SK-N-MC (cell line): ENCODE results near the gene AGPAT3.

Experiments
- DNase-seq: peaks from one replicate; pipeline ENCODE4 v3.0.0-alpha.2; 2011; ENCODE audit warnings: low read depth, low spot score
- H3K27ac ChIP-seq: fragments of 200-600 bp; sonication (generic); 2 replicates; pipeline ENCODE4 v1.5.1; 2016; ENCODE audit warnings: mixed run types
- H3K36me3 ChIP-seq: fragments of 200-600 bp; sonication (generic); 2 replicates; pipeline ENCODE4 v1.6.1; 2017; ENCODE audit warnings: antibody characterized with exemption, low read length, mixed read lengths; ENCODE audit not compliant: insufficient read depth
- H3K4me3 ChIP-seq: fragments of 200-600 bp; sonication (generic); 2 replicates; pipeline ENCODE4 v1.5.1; 2016
- H3K9ac ChIP-seq: fragments of 200-600 bp; sonication (generic); 2 replicates; pipeline ENCODE4 v1.8.0; 2017; ENCODE audit warnings: mixed run types, mixed read lengths; ENCODE audit not compliant: insufficient read length
- H3K9me3 ChIP-seq: fragments of 200-600 bp; sonication (generic); 2 replicates; pipeline ENCODE4 v1.6.1; 2017; ENCODE audit warnings: low read depth, mild to moderate bottlenecking, antibody characterized with exemption, low read length, moderate library complexity, mixed read lengths
- EZH2 ChIP-seq: fragments of 200-600 bp; sonication (generic); IDR thresholded peaks from one replicate; pipeline ENCODE4 v1.6.1; 2017; ENCODE audit warnings: antibody characterized with exemption
- FOXP2 ChIP-seq: optimal IDR thresholded peaks from 2 replicates; pipeline ENCODE3; 2011; ENCODE audit warnings: mild to moderate bottlenecking, moderate library complexity; ENCODE audit not compliant: insufficient read depth; ENCODE audit errors: extremely low read length, control extremely low read depth
- POLR2AphosphoS5 ChIP-seq: IDR thresholded peaks from 2 replicates; pipeline ENCODE4 v1.6.1; 2012; ENCODE audit warnings: mild to moderate bottlenecking, low read depth, low read length, borderline replicate concordance

AGPAT3 gene

DNA sequence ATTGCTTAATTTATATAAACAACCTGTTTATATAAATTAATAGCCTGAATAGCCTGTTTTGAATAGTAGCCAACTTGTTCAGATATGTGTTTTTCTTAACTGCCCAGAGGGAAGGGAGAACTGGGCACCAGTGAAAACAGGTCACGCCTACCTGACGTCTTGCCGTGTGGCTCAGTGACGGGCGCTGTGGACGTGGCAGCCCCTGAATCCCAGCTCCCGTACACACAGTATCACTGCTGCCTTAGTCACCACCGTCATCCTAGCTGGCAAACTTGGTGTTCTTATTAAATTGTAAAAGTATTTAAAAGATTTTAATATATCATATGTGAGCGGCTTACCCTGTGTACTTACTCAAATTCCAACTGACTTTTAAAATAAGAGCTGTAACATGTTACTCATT is 111.6 kb downstream of the AGPAT3 start:
- Histone ChIP-seq H3K4me3 (no peak overlapping the region), H3K36me3 (peaks cover 13% of the 10 kb centered on the region; the same call in 1 of the 2 replicates), H3K27ac (no peak overlapping the region), H3K9ac (no peak overlapping the region), H3K9me3 (no peaks in the 10 kb centered on the region)
- TF ChIP-seq EZH2 = no peak
- no peak for DNase-seq

DNA sequence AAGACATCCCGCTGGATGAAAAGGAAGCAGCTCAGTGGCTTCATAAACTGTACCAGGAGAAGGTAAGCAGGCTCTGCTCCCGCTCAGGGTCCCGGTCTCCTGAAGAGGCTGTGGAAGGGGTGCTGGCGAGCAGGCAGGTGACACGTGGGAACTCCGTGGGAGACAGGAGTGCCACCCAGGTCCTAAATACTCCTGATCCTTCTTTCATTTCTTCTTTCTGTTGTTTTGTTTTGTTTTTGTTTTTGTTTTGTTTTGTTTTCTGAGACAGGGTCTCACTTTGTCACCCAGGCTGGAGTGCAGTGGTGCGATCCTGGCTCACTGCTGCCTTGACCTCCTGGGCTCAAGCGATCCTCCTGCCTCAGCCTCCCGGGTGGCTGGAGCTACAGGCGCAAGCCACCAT is 113.0 kb downstream of the AGPAT3 start:
- Histone ChIP-seq H3K36me3 (peaks cover 12% of the 10 kb centered on the region; the same call in 1 of the 2 replicates), H3K9me3 (no peaks in the 10 kb centered on the region)
- no peak for TF ChIP-seq EZH2
- no peak for TF ChIP-seq POLR2AphosphoS5
- no peak for TF ChIP-seq FOXP2

DNA sequence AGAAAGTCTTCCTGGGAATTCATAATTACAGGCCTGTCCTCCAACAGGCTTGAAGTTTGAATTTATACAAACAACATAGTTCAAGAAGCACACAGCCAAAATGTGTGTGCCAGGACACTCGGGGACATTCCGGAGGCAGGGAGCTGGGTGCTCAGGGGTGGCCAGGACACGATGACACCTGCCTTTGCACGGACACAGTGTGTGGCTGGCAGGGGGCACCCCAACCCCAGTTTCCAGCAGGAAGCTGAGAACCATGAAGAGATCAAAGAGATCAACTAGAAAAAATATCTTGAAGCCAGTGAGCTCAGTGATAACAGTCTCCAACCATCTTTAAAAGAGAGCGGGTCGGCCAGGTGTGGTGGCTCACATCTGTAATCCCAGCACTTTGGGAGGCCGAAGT is 114.6 kb downstream of the AGPAT3 start:
- no peak for TF ChIP-seq POLR2AphosphoS5
- no peak for TF ChIP-seq FOXP2
- TF ChIP-seq EZH2 = no peak
- Histone ChIP-seq H3K4me3 (no peak overlapping the region), H3K9ac (no peak overlapping the region), H3K36me3 (peaks cover 12% of the 10 kb centered on the region; the same call in 1 of the 2 replicates), H3K27ac (no peak overlapping the region), H3K9me3 (no peaks in the 10 kb centered on the region)
- no peak for DNase-seq

More for the DNA sequence above, 113.0 kb downstream of the AGPAT3 start:
- Histone ChIP-seq H3K27ac (no peak overlapping the region), H3K4me3 (no peak overlapping the region), H3K9ac (no peak overlapping the region)
- DNase-seq = no peak

DNA sequence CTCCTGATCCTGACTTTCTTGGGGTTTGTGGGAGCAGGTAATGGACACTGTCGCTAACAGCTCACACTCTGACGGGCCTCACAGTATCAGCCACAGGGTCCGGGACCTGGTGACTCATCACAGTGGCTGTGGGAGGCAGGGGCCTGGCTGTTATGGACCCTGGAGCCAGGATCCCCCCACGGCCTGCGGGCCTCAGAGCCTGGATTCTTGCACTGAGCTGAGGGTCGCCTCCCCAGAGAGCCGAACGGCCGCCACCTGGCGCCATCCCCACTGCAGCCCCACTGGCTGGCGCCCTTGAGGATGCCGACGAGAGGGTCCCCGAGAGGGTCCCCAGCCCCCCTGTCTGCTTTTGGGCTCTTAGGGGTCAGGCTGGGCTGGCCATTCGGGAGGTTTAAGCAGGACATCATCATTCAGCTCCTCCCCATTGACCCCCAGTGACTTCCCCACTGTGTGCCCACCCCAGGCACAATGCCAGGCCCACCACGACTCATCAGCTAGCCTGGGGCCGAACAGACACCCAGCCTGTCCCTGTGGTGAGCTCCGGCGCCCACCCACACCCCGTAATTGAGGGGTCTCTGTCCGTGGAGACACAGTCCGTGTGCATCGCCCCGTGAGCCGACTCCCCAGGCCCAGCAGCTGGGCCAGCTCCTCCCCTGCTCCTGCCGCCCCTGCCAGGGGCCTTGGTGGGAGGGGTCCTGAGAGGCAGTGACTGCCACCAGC is 116.3 kb downstream of the AGPAT3 start:
- Histone ChIP-seq H3K9ac (no peak overlapping the region), H3K9me3 (no peaks in the 10 kb centered on the region), H3K27ac (no peak overlapping the region), H3K4me3 (no peak overlapping the region), H3K36me3 (peaks cover 12% of the 10 kb centered on the region; the same call in 1 of the 2 replicates)
- DNase-seq = no peak
- TF ChIP-seq POLR2AphosphoS5 = no peak
- no peak for TF ChIP-seq FOXP2
- TF ChIP-seq EZH2 = no peak

DNA sequence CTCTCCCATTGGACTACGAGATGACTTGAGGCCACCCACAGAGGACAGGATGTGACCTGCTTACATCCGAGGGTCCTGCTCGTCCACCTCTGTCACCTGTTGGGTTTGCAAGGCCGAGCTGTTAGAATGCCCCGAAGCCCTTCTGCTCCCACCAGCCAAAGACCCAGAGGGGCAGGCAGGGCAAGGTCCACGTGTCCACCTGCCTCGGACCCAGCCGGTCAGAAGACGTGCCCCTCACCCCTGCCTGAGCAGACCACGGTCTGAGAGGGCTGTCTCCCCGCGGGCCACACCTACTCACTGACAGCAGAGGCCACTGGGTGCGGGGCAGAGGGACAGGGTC is 116.8 kb downstream of the AGPAT3 start:
- TF ChIP-seq EZH2 = no peak
- no peak for TF ChIP-seq POLR2AphosphoS5
- TF ChIP-seq FOXP2 = no peak
- Histone ChIP-seq H3K9me3 (no peaks in the 10 kb centered on the region), H3K36me3 (peaks cover 12% of the 10 kb centered on the region; the same call in 1 of the 2 replicates), H3K27ac (0 out of 2 replicates have a peak overlapping the region, but pooled peaks have one; percentile 54), H3K4me3 (no peak overlapping the region), H3K9ac (no peak overlapping the region)
- DNase-seq = no peak

DNA sequence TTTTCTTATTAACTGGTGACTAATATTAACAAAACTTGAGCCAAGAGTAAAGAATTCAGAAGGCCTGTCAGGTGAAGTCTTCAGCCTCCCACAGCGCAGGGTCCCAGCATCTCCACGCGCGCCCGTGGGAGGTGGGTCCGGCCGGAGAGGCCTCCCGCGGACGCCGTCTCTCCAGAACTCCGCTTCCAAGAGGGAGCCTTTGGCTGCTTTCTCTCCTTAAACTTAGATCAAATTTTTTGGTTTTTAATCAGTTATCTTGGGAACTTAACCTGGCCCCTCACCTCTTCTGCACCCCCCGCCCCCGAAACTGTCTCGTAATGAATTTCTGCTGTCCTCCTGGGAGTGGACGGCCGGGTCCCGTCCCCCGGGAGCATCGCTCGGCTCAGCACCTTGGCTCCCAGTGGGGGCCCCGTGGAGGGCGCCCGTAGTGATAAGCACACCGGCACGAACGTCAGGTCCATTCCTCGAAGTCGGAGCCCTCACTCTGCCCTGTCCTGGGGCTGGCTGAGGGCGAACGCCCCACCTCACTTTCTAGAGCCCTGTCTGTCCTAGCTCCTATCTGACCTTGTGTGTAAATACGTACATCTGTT is 117.6 kb downstream of the AGPAT3 start:
- H3K36me3 ChIP-seq = peaks cover 12% of the 10 kb centered on the region; the same call in 1 of the 2 replicates
- no peak overlapping the region for H3K9ac ChIP-seq
- no peak overlapping the region for H3K4me3 ChIP-seq
- no peaks in the 10 kb centered on the region for H3K9me3 ChIP-seq
- H3K27ac ChIP-seq = peak overlapping the region; percentile 54; the same call in 1 of the 2 replicates
- DNase-seq = no peak
- TF ChIP-seq EZH2 = no peak
- TF ChIP-seq FOXP2 = no peak
- no peak for TF ChIP-seq POLR2AphosphoS5

DNA sequence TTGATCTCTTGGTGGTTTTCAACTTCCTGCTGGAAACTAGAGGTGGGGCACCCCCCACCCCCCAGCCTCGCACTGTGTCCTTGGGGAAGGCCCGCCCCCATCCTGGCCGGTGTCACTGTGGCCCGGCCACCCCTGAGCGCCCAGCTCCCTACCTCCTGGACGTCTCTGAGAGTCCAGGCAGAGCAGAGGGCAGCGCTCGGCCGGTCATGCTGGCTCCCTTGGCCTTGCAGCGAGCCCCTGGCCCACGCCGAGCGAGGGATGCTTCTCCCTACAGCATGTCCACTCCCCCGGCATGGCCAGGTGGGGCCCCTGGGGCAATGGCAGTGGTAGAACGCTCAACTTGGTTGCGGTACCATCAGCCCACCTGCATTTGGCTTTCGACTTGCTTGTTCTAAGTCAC is 118.4 kb downstream of the AGPAT3 start:
- no peak overlapping the region for H3K27ac ChIP-seq
- TF ChIP-seq EZH2 = no peak
- TF ChIP-seq FOXP2 = no peak
- TF ChIP-seq POLR2AphosphoS5 = no peak
- no peak for DNase-seq
- peaks cover 12% of the 10 kb centered on the region; the same call in 1 of the 2 replicates for H3K36me3 ChIP-seq
- H3K9ac ChIP-seq = no peak overlapping the region
- H3K4me3 ChIP-seq = no peak overlapping the region
- H3K9me3 ChIP-seq = no peaks in the 10 kb centered on the region

DNA sequence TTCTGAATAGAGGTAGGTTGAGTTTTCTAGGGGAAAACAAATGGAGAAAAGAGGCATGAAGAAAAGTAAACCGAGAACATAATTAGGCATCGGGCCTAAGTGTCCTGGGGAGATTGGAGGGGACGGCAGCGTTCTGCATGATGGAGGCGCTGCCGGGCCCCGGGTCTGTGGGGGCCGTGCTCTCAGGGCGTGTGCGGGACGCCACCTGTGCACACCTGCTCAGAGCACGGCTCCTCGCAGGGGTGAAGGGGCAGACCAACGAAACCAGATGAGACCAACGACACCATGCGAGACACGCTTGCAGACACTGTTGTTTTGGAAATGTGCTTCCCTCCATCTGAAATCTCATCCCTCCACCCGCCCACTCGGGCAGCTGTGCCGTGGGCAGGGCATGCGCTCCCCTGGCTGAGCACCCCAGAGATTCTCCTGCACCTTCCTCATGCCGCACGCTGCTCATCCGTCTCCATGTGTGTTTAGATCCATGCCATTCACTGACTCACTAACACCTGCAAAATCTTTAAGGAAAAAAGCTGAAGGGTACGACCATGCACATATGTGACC is 118.9 kb downstream of the AGPAT3 start:
- Histone ChIP-seq H3K9ac (no peak overlapping the region), H3K36me3 (peaks cover 9% of the 10 kb centered on the region; the same call in 1 of the 2 replicates), H3K27ac (no peak overlapping the region), H3K9me3 (no peaks in the 10 kb centered on the region), H3K4me3 (no peak overlapping the region)
- DNase-seq = no peak
- TF ChIP-seq EZH2 = no peak

DNA sequence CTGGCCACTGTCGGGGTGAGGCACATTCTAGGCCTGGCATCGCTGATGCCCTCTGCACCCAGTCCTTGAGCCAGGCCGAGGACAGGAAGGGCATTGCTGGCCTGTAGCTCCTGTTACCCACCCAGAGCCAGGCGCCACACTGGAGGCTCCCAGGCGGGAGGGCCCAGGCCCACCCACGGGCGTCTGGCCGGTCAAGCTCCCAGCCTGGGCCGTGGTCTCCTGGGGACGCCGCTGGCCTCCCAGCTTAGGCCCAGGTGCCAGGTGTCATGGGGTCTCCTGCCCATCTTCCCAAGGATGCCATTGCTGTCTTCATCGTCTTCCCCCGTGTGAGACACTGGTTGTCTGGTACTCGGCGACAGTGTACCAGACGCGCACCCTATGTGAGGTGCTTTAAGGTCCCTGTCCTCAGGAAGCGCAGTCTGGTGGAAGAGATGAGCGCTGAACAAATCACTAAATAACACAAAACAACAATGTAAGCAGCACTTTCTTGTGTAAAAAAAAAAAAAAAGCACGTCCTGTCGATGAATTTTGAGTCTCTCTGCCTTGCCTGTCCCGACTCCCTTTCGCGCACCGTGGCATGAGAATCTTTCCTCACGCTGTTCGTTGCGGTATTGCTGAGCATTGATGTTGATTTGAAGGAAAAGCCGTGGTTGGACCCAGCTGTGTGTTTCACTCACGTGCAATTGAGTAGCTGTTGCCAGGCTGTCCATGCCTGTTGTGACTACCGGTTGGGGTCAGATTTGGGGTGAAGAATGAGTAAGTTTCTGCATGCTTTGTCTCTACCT is 120.1 kb downstream of the AGPAT3 start:
- no peak for DNase-seq
- Histone ChIP-seq H3K9ac (no peak overlapping the region), H3K27ac (no peak overlapping the region), H3K4me3 (no peak overlapping the region), H3K36me3 (peaks cover 9% of the 10 kb centered on the region; the same call in 1 of the 2 replicates), H3K9me3 (no peaks in the 10 kb centered on the region)
- TF ChIP-seq EZH2 (no peak), FOXP2 (no peak), POLR2AphosphoS5 (no peak)
